ENCODE measurements around the gene RXRG.

Gene RXRG

GRCh38 chr1:165439330-165439729 lies 5.6 kb downstream of the RXRG start:
- H3K4me3 Mint-ChIP-seq: no peak overlapping the region
- H3K27ac Mint-ChIP-seq: no peak overlapping the region
- CTCF ChIA-PET: no interaction called here
- no peaks in the 10 kb centered on the region for H3K4me1 Mint-ChIP-seq
- H3K9me3 Mint-ChIP-seq: no peaks in the 10 kb centered on the region
- no peak for DNase-seq
- peaks cover 49% of the 10 kb centered on the region for H3K27me3 Mint-ChIP-seq
- H3K36me3 Mint-ChIP-seq: no peaks in the 10 kb centered on the region

- Mint-ChIP-seq H3K27ac (no peak overlapping the region), H3K4me1 (no peaks in the 10 kb centered on the region), H3K4me3 (no peak overlapping the region), H3K9me3 (no peaks in the 10 kb centered on the region), H3K36me3 (no peaks in the 10 kb centered on the region), H3K27me3 (peaks cover 51% of the 10 kb centered on the region)
- DNase-seq: no peak
- CTCF ChIA-PET: interaction anchor here (1.0 kb wide), 1 partner anchor 69 kb away, joined by 4 read pairs; no protein-coding TSS in a partner anchor
Measured at GRCh38 chr1:165436994-165437393, 7.9 kb downstream of the RXRG start.

GRCh38 chr1:165435801-165436200 lies 9.1 kb downstream of the RXRG start:
- Mint-ChIP-seq H3K27ac (no peak overlapping the region), H3K4me1 (no peaks in the 10 kb centered on the region), H3K27me3 (peaks cover 40% of the 10 kb centered on the region), H3K9me3 (no peaks in the 10 kb centered on the region), H3K4me3 (no peak overlapping the region), H3K36me3 (no peaks in the 10 kb centered on the region)
- DNase-seq: no peak
- CTCF ChIA-PET: interaction anchor here (1.0 kb wide), 1 partner anchor 105 kb away, joined by 3 read pairs; no protein-coding TSS in a partner anchor

- H3K4me1 Mint-ChIP-seq: no peaks in the 10 kb centered on the region
- no peaks in the 10 kb centered on the region for H3K36me3 Mint-ChIP-seq
- peaks cover 27% of the 10 kb centered on the region for H3K27me3 Mint-ChIP-seq
- CTCF ChIA-PET: interaction anchor here (0.6 kb wide), 1 partner anchor 233 kb away, joined by 3 read pairs; no protein-coding TSS in a partner anchor
- no peaks in the 10 kb centered on the region for H3K9me3 Mint-ChIP-seq
- no peak overlapping the region for H3K27ac Mint-ChIP-seq
- no peak for DNase-seq
- H3K4me3 Mint-ChIP-seq: no peak overlapping the region
Measured at GRCh38 chr1:165434281-165434680, 10.6 kb downstream of the RXRG start.

GRCh38 chr1:165431079-165431478 lies 13.8 kb downstream of the RXRG start:
- no peak overlapping the region for H3K27ac Mint-ChIP-seq
- peaks cover 15% of the 10 kb centered on the region for H3K27me3 Mint-ChIP-seq
- DNase-seq: no peak
- H3K4me1 Mint-ChIP-seq: peaks cover 4% of the 10 kb centered on the region
- no peak overlapping the region for H3K4me3 Mint-ChIP-seq
- H3K9me3 Mint-ChIP-seq: no peaks in the 10 kb centered on the region
- CTCF ChIA-PET: no interaction called here
- H3K36me3 Mint-ChIP-seq: no peaks in the 10 kb centered on the region

- CTCF ChIA-PET: interaction anchor here (0.9 kb wide), 1 partner anchor 166 kb away, joined by 3 read pairs; no protein-coding TSS in a partner anchor
- no peak for DNase-seq
- Mint-ChIP-seq H3K27ac (no peak overlapping the region), H3K4me3 (no peak overlapping the region), H3K9me3 (no peaks in the 10 kb centered on the region), H3K4me1 (peaks cover 26% of the 10 kb centered on the region), H3K27me3 (no peaks in the 10 kb centered on the region), H3K36me3 (no peaks in the 10 kb centered on the region)
Measured at GRCh38 chr1:165426745-165427144, 18.2 kb downstream of the RXRG start.

GRCh38 chr1:165425621-165426020 lies 19.3 kb downstream of the RXRG start:
- CTCF ChIA-PET: no interaction called here

GRCh38 chr1:165424454-165425216 lies 20.3 kb downstream of the RXRG start:
- H3K36me3 Mint-ChIP-seq: no peaks in the 10 kb centered on the region
- H3K4me1 Mint-ChIP-seq: peaks cover 26% of the 10 kb centered on the region
- H3K9me3 Mint-ChIP-seq: no peaks in the 10 kb centered on the region
- CTCF ChIA-PET: interaction anchor here (0.8 kb wide), 2 partner anchors 20 to 31 kb away, joined by 3 to 5 read pairs; no protein-coding TSS in a partner anchor
- H3K4me3 Mint-ChIP-seq: peak overlapping the region; percentile 46
- DNase-seq: peak; percentile 36
- H3K27me3 Mint-ChIP-seq: peaks cover 3% of the 10 kb centered on the region
- peak overlapping the region; percentile 89 for H3K27ac Mint-ChIP-seq

More at GRCh38 chr1:165425621-165426020, 19.3 kb downstream of the RXRG start:
- no peak for DNase-seq
- Mint-ChIP-seq H3K36me3 (no peaks in the 10 kb centered on the region), H3K9me3 (no peaks in the 10 kb centered on the region), H3K27me3 (no peaks in the 10 kb centered on the region), H3K4me3 (no peak overlapping the region), H3K4me1 (peaks cover 26% of the 10 kb centered on the region), H3K27ac (no peak overlapping the region)

- no peak overlapping the region for H3K27ac Mint-ChIP-seq
- peaks cover 5% of the 10 kb centered on the region for H3K27me3 Mint-ChIP-seq
- CTCF ChIA-PET: no interaction called here
- no peaks in the 10 kb centered on the region for H3K9me3 Mint-ChIP-seq
- H3K4me1 Mint-ChIP-seq: peaks cover 26% of the 10 kb centered on the region
- H3K36me3 Mint-ChIP-seq: no peaks in the 10 kb centered on the region
- H3K4me3 Mint-ChIP-seq: no peak overlapping the region
- DNase-seq: no peak
Measured at GRCh38 chr1:165423136-165423535, 21.8 kb downstream of the RXRG start.

- DNase-seq: no peak
- CTCF ChIA-PET: no interaction called here
- Mint-ChIP-seq H3K9me3 (no peaks in the 10 kb centered on the region), H3K4me3 (no peak overlapping the region), H3K36me3 (no peaks in the 10 kb centered on the region), H3K27me3 (peaks cover 18% of the 10 kb centered on the region), H3K4me1 (peaks cover 21% of the 10 kb centered on the region), H3K27ac (no peak overlapping the region)
Measured at GRCh38 chr1:165420655-165421054, 24.3 kb downstream of the RXRG start.

- H3K27me3 Mint-ChIP-seq: peaks cover 26% of the 10 kb centered on the region
- CTCF ChIA-PET: interaction anchor here (0.8 kb wide), 1 partner anchor 27 kb away, joined by 3 read pairs; no protein-coding TSS in a partner anchor
- no peak for DNase-seq
- no peak overlapping the region for H3K27ac Mint-ChIP-seq
- no peak overlapping the region for H3K4me3 Mint-ChIP-seq
- no peaks in the 10 kb centered on the region for H3K9me3 Mint-ChIP-seq
- no peaks in the 10 kb centered on the region for H3K36me3 Mint-ChIP-seq
- H3K4me1 Mint-ChIP-seq: peaks cover 13% of the 10 kb centered on the region
Measured at GRCh38 chr1:165419839-165420238, 25.1 kb downstream of the RXRG start.

- H3K27ac Mint-ChIP-seq: no peak overlapping the region
- CTCF ChIA-PET: interaction anchor here (1.1 kb wide), 1 partner anchor 8 kb away, joined by 3 read pairs; no protein-coding TSS in a partner anchor
- H3K4me3 Mint-ChIP-seq: no peak overlapping the region
- H3K36me3 Mint-ChIP-seq: no peaks in the 10 kb centered on the region
- H3K4me1 Mint-ChIP-seq: no peaks in the 10 kb centered on the region
- H3K27me3 Mint-ChIP-seq: peaks cover 28% of the 10 kb centered on the region
- no peaks in the 10 kb centered on the region for H3K9me3 Mint-ChIP-seq
- DNase-seq: no peak
Measured at GRCh38 chr1:165418195-165418594, 26.7 kb downstream of the RXRG start.

GRCh38 chr1:165416876-165417275 lies 28.1 kb downstream of the RXRG start:
- H3K4me1 Mint-ChIP-seq: no peaks in the 10 kb centered on the region
- CTCF ChIA-PET: no interaction called here
- H3K9me3 Mint-ChIP-seq: no peaks in the 10 kb centered on the region
- peaks cover 28% of the 10 kb centered on the region for H3K27me3 Mint-ChIP-seq
- no peaks in the 10 kb centered on the region for H3K36me3 Mint-ChIP-seq
- H3K4me3 Mint-ChIP-seq: no peak overlapping the region
- H3K27ac Mint-ChIP-seq: no peak overlapping the region
- DNase-seq: no peak

GRCh38 chr1:165415068-165415467 lies 29.9 kb downstream of the RXRG start:
- CTCF ChIA-PET: interaction anchor here (1.5 kb wide), 1 partner anchor 22 kb away, joined by 3 read pairs; no protein-coding TSS in a partner anchor
- no peak overlapping the region for H3K4me3 Mint-ChIP-seq

GRCh38 chr1:165414620-165415019 lies 30.3 kb downstream of the RXRG start:
- CTCF ChIA-PET: interaction anchor here (1.5 kb wide), 1 partner anchor 22 kb away, joined by 3 read pairs; no protein-coding TSS in a partner anchor
- Mint-ChIP-seq H3K9me3 (no peaks in the 10 kb centered on the region), H3K36me3 (no peaks in the 10 kb centered on the region), H3K27me3 (peaks cover 29% of the 10 kb centered on the region), H3K4me3 (no peak overlapping the region), H3K27ac (no peak overlapping the region), H3K4me1 (no peaks in the 10 kb centered on the region)
- no peak for DNase-seq

More at GRCh38 chr1:165415068-165415467, 29.9 kb downstream of the RXRG start:
- Mint-ChIP-seq H3K27me3 (peaks cover 28% of the 10 kb centered on the region), H3K36me3 (no peaks in the 10 kb centered on the region), H3K4me1 (no peaks in the 10 kb centered on the region), H3K27ac (no peak overlapping the region), H3K9me3 (no peaks in the 10 kb centered on the region)
- DNase-seq: no peak
